ENCODE measurements around the gene MNX1. TPM values are rescaled to one million over a fixed set of nuclear protein-coding genes. Genes with fewer than 3 reads are reported as not detected.

Gene MNX1
- total and polyA plus RNA-seq, 10 of the 15 experiments (the other 5 are each of a cell fraction or from before 2014, with no cell fraction given) = 0.22 to 2.7 (median 1.3) TPM; not detected in 1

DNA sequence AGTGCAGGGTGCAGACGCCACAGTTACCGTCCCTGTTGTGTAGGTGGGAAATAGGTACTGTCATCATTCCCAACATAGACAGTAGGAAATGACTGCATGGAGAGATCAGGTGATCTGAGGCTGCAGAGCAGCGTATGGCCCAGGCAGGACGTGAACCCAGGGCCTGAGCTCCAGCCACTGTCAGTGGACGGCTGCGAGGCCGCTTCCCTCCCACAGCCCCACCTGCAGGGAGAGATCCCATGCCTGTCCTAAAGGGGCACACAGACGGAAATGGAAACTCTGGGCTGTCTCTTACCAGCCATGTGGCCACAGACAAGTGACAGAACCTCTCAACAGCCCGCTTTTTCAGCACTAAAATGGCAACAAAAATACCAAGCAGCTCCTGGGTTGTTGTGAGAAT is 44.5 kb upstream of the MNX1 start:
- in situ Hi-C loops (cut with MboI) = no loop called here
- no TSS peak for BruUV-seq (replicated peaks)
- WGBS (ENCODE audit: insufficient coverage, insufficient replicate concordance, low lambda C conversion rate, missing lambda C conversion rate) = 52% methylated on average over 9 of the region's 9 CpGs
- TF ChIP-seq SIX5 (IDR thresholded peaks at IDR 0.05; ENCODE audit: low read depth, low read length, severe bottlenecking) (no peak), POLR2A (IDR thresholded peaks at IDR 0.05; ENCODE audit: low read depth, low read length) (no peak), ZZZ3 (IDR thresholded peaks at IDR 0.05; ENCODE audit: control insufficient read depth, insufficient read length, low read depth) (no peak), ZNF207 (IDR thresholded peaks at IDR 0.05; ENCODE audit: borderline replicate concordance) (no peak), SMAD5 (IDR thresholded peaks at IDR 0.05; ENCODE audit: low read depth) (no peak), RELA (IDR thresholded peaks at IDR 0.05; ENCODE audit: borderline replicate concordance, partially characterized antibody) (no peak), SPI1 (IDR thresholded peaks at IDR 0.05; ENCODE audit: borderline replicate concordance, insufficient read depth, low read depth, low read length) (no peak), GATAD2B (conservative IDR thresholded peaks at IDR 0.05; ENCODE audit: low read depth) (no peak), WRNIP1 (IDR thresholded peaks at IDR 0.05; ENCODE audit: borderline replicate concordance, low read depth, low read length) (no peak)
- TF ChIP-seq, protein P1, sequence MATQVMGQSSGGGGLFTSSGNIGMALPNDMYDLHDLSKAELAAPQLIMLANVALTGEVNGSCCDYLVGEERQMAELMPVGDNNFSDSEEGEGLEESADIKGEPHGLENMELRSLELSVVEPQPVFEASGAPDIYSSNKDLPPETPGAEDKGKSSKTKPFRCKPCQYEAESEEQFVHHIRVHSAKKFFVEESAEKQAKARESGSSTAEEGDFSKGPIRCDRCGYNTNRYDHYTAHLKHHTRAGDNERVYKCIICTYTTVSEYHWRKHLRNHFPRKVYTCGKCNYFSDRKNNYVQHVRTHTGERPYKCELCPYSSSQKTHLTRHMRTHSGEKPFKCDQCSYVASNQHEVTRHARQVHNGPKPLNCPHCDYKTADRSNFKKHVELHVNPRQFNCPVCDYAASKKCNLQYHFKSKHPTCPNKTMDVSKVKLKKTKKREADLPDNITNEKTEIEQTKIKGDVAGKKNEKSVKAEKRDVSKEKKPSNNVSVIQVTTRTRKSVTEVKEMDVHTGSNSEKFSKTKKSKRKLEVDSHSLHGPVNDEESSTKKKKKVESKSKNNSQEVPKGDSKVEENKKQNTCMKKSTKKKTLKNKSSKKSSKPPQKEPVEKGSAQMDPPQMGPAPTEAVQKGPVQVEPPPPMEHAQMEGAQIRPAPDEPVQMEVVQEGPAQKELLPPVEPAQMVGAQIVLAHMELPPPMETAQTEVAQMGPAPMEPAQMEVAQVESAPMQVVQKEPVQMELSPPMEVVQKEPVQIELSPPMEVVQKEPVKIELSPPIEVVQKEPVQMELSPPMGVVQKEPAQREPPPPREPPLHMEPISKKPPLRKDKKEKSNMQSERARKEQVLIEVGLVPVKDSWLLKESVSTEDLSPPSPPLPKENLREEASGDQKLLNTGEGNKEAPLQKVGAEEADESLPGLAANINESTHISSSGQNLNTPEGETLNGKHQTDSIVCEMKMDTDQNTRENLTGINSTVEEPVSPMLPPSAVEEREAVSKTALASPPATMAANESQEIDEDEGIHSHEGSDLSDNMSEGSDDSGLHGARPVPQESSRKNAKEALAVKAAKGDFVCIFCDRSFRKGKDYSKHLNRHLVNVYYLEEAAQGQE (IDR thresholded peaks at IDR 0.05; ENCODE audit: low read depth, low read length) = no peak
- TF ChIP-seq, protein P2, sequence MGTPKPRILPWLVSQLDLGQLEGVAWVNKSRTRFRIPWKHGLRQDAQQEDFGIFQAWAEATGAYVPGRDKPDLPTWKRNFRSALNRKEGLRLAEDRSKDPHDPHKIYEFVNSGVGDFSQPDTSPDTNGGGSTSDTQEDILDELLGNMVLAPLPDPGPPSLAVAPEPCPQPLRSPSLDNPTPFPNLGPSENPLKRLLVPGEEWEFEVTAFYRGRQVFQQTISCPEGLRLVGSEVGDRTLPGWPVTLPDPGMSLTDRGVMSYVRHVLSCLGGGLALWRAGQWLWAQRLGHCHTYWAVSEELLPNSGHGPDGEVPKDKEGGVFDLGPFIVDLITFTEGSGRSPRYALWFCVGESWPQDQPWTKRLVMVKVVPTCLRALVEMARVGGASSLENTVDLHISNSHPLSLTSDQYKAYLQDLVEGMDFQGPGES (IDR thresholded peaks at IDR 0.05) = no peak
- TF ChIP-seq, protein P3, sequence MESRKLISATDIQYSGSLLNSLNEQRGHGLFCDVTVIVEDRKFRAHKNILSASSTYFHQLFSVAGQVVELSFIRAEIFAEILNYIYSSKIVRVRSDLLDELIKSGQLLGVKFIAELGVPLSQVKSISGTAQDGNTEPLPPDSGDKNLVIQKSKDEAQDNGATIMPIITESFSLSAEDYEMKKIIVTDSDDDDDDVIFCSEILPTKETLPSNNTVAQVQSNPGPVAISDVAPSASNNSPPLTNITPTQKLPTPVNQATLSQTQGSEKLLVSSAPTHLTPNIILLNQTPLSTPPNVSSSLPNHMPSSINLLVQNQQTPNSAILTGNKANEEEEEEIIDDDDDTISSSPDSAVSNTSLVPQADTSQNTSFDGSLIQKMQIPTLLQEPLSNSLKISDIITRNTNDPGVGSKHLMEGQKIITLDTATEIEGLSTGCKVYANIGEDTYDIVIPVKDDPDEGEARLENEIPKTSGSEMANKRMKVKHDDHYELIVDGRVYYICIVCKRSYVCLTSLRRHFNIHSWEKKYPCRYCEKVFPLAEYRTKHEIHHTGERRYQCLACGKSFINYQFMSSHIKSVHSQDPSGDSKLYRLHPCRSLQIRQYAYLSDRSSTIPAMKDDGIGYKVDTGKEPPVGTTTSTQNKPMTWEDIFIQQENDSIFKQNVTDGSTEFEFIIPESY (IDR thresholded peaks at IDR 0.05) = no peak
- TF ChIP-seq, protein P4, sequence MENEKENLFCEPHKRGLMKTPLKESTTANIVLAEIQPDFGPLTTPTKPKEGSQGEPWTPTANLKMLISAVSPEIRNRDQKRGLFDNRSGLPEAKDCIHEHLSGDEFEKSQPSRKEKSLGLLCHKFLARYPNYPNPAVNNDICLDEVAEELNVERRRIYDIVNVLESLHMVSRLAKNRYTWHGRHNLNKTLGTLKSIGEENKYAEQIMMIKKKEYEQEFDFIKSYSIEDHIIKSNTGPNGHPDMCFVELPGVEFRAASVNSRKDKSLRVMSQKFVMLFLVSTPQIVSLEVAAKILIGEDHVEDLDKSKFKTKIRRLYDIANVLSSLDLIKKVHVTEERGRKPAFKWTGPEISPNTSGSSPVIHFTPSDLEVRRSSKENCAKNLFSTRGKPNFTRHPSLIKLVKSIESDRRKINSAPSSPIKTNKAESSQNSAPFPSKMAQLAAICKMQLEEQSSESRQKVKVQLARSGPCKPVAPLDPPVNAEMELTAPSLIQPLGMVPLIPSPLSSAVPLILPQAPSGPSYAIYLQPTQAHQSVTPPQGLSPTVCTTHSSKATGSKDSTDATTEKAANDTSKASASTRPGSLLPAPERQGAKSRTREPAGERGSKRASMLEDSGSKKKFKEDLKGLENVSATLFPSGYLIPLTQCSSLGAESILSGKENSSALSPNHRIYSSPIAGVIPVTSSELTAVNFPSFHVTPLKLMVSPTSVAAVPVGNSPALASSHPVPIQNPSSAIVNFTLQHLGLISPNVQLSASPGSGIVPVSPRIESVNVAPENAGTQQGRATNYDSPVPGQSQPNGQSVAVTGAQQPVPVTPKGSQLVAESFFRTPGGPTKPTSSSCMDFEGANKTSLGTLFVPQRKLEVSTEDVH (IDR thresholded peaks at IDR 0.05; ENCODE audit: low read depth, partially characterized antibody) = no peak

More for the DNA sequence above, 44.5 kb upstream of the MNX1 start:
- Histone ChIP-seq H3K4me3 (no peak overlapping the region), H3K27me3 (replicated peaks in 1 of 2; ENCODE audit: control insufficient read depth in 2 of 2, insufficient read depth in 2 of 2, low read length in 1 of 2) (no peaks in the 10 kb centered on the region), H3K4me1 (ENCODE audit: control insufficient read depth, insufficient read depth, low read length) (no peaks in the 10 kb centered on the region), H3K9me3 (replicated peaks; ENCODE audit: control insufficient read depth, insufficient read depth, low read length) (no peaks in the 10 kb centered on the region), H3K9ac (ENCODE audit: control insufficient read depth, insufficient read depth, low read length) (no peak overlapping the region), H4K20me1 (ENCODE audit: control insufficient read depth, insufficient read depth) (no peaks in the 10 kb centered on the region), H3K27ac (ENCODE audit: control insufficient read depth, insufficient read depth) (no peak overlapping the region), H3K36me3 (ENCODE audit: control insufficient read depth in 2 of 2, insufficient read depth in 2 of 2, low read length in 1 of 2) (no peaks in the 10 kb centered on the region), H3K79me2 (ENCODE audit: control insufficient read depth, insufficient read depth, low read length) (no peaks in the 10 kb centered on the region), H3K4me2 (ENCODE audit: control insufficient read depth, insufficient read depth) (no peak overlapping the region), H2AFZ (ENCODE audit: control insufficient read depth, low read depth, low read length) (no peak overlapping the region)
- ATAC-seq (no peak), FAIRE-seq (no peak), DNase-seq (ENCODE audit: low read depth, low spot score) (no peak)
- ChIA-PET RAD21 (ENCODE audit: unreplicated experiment) (no interaction called here), SMC1A (ENCODE audit: uncharacterized antibody, unreplicated experiment) (no interaction called here), POLR2A (no interaction called here), CTCF (no interaction called here)
- intact Hi-C loops (cut with micrococcal nuclease; ENCODE audit: unreplicated experiment) = no loop called here
